HCT116 (cell line): ENCODE results near the gene CNPY3.

Experiments used
- CEBPB ChIP-seq: IDR thresholded peaks from 2 replicates; pipeline ENCODE4 v1.6.1; 2012; ENCODE audit warnings: low read depth
- EZH2 ChIP-seq: fragments of 200-600 bp; sonication (generic); IDR thresholded peaks from 2 replicates; pipeline ENCODE4 v1.6.1; 2017; ENCODE audit warnings: antibody characterized with exemption, mixed run types
- EZH2phosphoT487 ChIP-seq: fragments of 200-600 bp; IDR thresholded peaks from 2 replicates; pipeline ENCODE4 v1.6.1; 2018; ENCODE audit warnings: antibody characterized with exemption, borderline replicate concordance
- POLR2A ChIP-seq: IDR thresholded peaks from 2 replicates; pipeline ENCODE4 v1.7.0; 2011; ENCODE audit warnings: borderline replicate concordance; ENCODE audit not compliant: insufficient read depth, insufficient read length; ENCODE audit errors: extremely low read depth
- SP1 ChIP-seq: IDR thresholded peaks from 2 replicates; pipeline ENCODE4 v1.6.1; 2012; ENCODE audit warnings: low read depth
- ZNF274 ChIP-seq: fragments of 200-500 bp; sonication (Bioruptor generic); IDR thresholded peaks from 2 replicates; pipeline ENCODE4 v1.6.1; 2014; ENCODE audit warnings: mild to moderate bottlenecking, low read depth, low read length, inconsistent platforms
- TF ChIP-seq, protein P1 (sequence below), 3 experiments: fragments of 200-600 bp in 1 of 3; sonication (generic) in 1 of 3; IDR thresholded peaks in 2 of 3; conservative IDR thresholded peaks in 1 of 3; 2 replicates each; pipeline ENCODE4 v1.5.1; 2012 to 2017; ENCODE audit warnings: low read depth in 2 of 3, low read length in 2 of 3, antibody characterized with exemption in 1 of 3, borderline replicate concordance in 1 of 3, control low read depth in 1 of 3, mild to moderate bottlenecking in 1 of 3, mixed read lengths in 1 of 3, mixed run types in 1 of 3, moderate library complexity in 1 of 3; ENCODE audit not compliant: insufficient read depth in 1 of 3
- TF ChIP-seq, protein P2 (sequence below): IDR thresholded peaks from 2 replicates; pipeline ENCODE4 v1.6.1; 2012
- TF ChIP-seq, protein P3 (sequence below): IDR thresholded peaks from 2 replicates; pipeline ENCODE4 v1.6.1; 2012; ENCODE audit warnings: low read depth

DNA sequence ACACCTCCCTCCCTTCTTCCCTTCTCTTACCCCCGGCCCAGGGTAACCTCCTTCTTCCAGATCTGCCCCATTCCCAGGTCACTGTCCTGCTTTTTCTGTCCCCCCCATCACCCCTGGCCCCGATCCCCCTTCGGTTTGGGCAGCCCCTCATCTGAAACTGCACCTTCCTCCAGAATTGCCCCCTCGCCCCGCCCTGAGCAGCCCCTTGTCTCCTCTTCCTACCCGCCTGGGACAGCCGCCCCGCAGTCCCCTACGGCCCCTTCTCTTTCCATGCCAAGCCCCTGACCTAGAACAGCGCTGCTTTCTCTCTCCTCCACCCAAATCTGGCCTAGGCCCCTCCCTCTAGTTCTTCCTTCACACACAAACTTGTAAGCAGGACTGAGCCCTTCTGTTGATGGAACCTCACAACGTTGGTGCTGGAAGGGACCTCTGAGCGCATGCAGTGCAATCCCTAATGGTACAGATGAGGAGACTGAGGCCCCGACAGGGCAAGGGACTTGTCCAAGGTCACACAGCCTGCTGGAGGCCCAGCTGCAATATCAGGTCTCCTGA is 55.7 kb downstream of the CNPY3 start:
- TF ChIP-seq ZNF274 (no peak), POLR2A (no peak), EZH2 (no peak), EZH2phosphoT487 (no peak), CEBPB (no peak), SP1 (no peak)
- TF ChIP-seq, protein P1, sequence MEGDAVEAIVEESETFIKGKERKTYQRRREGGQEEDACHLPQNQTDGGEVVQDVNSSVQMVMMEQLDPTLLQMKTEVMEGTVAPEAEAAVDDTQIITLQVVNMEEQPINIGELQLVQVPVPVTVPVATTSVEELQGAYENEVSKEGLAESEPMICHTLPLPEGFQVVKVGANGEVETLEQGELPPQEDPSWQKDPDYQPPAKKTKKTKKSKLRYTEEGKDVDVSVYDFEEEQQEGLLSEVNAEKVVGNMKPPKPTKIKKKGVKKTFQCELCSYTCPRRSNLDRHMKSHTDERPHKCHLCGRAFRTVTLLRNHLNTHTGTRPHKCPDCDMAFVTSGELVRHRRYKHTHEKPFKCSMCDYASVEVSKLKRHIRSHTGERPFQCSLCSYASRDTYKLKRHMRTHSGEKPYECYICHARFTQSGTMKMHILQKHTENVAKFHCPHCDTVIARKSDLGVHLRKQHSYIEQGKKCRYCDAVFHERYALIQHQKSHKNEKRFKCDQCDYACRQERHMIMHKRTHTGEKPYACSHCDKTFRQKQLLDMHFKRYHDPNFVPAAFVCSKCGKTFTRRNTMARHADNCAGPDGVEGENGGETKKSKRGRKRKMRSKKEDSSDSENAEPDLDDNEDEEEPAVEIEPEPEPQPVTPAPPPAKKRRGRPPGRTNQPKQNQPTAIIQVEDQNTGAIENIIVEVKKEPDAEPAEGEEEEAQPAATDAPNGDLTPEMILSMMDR (IDR thresholded peaks at IDR 0.05 in 2 of 3, conservative IDR thresholded peaks at IDR 0.05 in 1 of 3; ENCODE audit: borderline replicate concordance in 1 of 3, insufficient read depth in 1 of 3, low read depth in 2 of 3, low read length in 2 of 3), result no peak
- TF ChIP-seq, protein P2, sequence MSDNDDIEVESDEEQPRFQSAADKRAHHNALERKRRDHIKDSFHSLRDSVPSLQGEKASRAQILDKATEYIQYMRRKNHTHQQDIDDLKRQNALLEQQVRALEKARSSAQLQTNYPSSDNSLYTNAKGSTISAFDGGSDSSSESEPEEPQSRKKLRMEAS, result no peak
- TF ChIP-seq, protein P3, sequence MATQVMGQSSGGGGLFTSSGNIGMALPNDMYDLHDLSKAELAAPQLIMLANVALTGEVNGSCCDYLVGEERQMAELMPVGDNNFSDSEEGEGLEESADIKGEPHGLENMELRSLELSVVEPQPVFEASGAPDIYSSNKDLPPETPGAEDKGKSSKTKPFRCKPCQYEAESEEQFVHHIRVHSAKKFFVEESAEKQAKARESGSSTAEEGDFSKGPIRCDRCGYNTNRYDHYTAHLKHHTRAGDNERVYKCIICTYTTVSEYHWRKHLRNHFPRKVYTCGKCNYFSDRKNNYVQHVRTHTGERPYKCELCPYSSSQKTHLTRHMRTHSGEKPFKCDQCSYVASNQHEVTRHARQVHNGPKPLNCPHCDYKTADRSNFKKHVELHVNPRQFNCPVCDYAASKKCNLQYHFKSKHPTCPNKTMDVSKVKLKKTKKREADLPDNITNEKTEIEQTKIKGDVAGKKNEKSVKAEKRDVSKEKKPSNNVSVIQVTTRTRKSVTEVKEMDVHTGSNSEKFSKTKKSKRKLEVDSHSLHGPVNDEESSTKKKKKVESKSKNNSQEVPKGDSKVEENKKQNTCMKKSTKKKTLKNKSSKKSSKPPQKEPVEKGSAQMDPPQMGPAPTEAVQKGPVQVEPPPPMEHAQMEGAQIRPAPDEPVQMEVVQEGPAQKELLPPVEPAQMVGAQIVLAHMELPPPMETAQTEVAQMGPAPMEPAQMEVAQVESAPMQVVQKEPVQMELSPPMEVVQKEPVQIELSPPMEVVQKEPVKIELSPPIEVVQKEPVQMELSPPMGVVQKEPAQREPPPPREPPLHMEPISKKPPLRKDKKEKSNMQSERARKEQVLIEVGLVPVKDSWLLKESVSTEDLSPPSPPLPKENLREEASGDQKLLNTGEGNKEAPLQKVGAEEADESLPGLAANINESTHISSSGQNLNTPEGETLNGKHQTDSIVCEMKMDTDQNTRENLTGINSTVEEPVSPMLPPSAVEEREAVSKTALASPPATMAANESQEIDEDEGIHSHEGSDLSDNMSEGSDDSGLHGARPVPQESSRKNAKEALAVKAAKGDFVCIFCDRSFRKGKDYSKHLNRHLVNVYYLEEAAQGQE, result no peak
